ENCODE measurements around the gene MTREX.

DNA sequence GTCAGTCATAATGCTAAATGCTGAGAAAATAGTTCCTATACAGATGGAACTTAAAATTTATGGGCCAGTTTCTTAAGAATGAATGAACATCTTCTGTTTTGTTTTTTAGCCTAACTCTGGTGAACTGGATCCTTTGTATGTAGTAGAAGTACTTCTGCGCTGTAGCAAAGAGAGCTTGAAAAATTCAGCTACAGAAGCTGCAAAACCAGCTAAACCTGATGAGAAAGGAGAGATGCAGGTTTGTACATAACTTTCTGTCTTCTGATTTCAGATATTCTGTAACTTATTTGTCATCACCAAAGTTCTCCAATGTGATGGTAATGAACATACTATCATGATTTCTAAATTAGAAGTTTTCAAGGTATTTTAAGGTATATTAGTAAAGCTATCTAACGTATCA lies 80.1 kb downstream of the MTREX start:
- TF ChIP-seq, protein P1, sequence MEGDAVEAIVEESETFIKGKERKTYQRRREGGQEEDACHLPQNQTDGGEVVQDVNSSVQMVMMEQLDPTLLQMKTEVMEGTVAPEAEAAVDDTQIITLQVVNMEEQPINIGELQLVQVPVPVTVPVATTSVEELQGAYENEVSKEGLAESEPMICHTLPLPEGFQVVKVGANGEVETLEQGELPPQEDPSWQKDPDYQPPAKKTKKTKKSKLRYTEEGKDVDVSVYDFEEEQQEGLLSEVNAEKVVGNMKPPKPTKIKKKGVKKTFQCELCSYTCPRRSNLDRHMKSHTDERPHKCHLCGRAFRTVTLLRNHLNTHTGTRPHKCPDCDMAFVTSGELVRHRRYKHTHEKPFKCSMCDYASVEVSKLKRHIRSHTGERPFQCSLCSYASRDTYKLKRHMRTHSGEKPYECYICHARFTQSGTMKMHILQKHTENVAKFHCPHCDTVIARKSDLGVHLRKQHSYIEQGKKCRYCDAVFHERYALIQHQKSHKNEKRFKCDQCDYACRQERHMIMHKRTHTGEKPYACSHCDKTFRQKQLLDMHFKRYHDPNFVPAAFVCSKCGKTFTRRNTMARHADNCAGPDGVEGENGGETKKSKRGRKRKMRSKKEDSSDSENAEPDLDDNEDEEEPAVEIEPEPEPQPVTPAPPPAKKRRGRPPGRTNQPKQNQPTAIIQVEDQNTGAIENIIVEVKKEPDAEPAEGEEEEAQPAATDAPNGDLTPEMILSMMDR (IDR thresholded peaks at IDR 0.05; ENCODE audit: low read depth, low read length, missing input control) = no peak
- TF ChIP-seq GABPA (IDR thresholded peaks at IDR 0.05 in 1 of 2, conservative IDR thresholded peaks at IDR 0.05 in 1 of 2) (no peak), RAD21 (IDR thresholded peaks at IDR 0.05) (no peak), SP1 (IDR thresholded peaks at IDR 0.05) (no peak)
- TF ChIP-seq, protein P2, sequence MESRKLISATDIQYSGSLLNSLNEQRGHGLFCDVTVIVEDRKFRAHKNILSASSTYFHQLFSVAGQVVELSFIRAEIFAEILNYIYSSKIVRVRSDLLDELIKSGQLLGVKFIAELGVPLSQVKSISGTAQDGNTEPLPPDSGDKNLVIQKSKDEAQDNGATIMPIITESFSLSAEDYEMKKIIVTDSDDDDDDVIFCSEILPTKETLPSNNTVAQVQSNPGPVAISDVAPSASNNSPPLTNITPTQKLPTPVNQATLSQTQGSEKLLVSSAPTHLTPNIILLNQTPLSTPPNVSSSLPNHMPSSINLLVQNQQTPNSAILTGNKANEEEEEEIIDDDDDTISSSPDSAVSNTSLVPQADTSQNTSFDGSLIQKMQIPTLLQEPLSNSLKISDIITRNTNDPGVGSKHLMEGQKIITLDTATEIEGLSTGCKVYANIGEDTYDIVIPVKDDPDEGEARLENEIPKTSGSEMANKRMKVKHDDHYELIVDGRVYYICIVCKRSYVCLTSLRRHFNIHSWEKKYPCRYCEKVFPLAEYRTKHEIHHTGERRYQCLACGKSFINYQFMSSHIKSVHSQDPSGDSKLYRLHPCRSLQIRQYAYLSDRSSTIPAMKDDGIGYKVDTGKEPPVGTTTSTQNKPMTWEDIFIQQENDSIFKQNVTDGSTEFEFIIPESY (IDR thresholded peaks at IDR 0.05) = no peak

Data from liver (tissue), 3 donors.